Endometrium (tissue), 2 donors: ENCODE results near the gene MAP6.
"Not testable (repeated sequence)": the region's sequence is repeated elsewhere in the genome, so short reads cannot be mapped to it uniquely, and the experiment has no call there.

Experiments used
- FAIRE-seq: peaks from 2 replicates; lab custom pipeline; 2012; peaks lifted over from hg19 to GRCh38; lab: Jason Lieb, UNC
- donor health status: control.
- donor health status: control.

MAP6 gene

DNA sequence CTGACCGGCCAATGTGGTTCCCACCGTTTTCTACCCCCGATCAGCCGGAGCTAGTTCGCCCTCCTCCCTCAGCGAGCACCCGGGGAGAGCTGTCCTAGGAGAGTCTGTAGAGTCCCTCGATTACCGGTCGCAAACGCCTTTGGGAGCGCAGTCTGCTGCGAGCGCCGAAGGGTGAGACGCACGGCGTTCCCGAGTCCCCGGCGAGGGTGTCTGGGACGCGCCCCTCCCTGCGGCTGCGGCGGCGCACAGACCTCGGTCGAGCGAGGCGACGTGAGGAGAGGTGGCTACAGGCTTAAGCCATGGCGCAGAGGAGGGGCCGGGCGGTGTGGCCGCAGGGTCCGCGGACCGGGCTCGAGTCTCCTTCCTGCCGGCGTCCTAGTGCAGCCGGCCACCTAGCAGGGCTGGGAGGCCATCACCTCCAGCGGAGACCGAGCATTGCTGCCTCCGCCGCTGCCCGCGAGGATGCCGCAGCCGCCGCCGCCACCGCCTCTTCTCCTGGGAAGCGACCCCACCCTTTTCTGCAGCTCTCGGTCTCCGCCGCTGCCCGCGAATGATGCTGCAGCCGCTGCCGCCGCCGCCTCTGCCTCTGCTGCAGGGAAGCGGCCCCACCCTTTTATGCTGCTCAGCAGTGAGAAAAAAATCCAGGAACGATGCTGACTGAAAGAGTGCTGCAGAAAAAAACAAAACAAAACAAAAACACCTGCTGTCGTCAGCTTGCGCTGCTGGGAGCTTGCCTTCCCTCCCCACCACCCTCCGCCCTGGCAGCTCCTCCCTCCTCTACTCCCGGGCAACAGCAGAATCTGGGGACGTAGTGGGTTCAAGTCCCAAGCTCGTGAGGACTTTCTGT lies at the start of gene MAP6:
TSS of gene MAP6 (minus strand) at position 588 of the 847 bp plus-strand sequence. CDS start 669 bp downstream, outside the sequence.
- FAIRE-seq, result no peak

DNA sequence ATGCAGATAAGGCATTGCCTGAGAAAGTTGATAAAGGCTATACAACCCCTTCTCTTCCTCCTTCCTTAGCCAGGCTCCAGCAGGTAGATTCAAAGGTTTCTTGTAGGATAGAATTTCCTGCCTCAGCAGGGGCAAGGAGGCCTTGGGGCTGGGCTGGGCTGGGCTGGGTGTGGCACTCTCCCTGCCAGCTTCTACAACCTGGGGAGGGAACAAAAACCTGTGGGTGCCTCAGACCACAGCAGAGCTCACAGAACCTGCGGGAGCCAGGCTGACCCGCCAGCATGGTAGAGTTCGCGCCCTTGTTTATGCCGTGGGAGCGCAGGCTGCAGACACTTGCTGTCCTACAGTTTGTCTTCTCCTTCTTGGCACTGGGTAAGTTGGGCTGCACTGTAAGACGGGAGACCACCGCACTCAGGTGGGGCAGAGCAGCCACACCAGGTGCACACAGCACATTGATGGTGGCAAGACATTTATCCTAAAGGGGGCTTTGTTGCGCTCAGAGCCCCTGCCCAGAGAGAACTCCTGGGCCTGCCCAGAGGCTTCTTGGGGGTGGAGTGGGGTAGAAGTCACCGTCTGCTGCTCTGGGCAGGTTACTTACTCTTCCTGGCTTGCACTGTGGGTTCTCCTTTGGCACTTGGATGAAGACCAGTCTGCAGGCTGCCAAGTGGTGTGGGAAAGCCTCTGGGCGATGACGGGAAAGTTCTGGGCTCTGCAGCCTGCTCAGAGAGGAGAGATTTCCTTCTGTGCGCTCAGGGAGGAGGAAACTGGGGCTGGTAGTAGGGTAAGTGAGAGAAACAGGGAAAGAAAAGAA lies 49.0 kb upstream of the MAP6 start, which contains the start of gene MOGAT2:
TSS of gene MOGAT2 (plus strand) at position 231 of the 811 bp plus-strand sequence. CDS start at position 282, 51 bp downstream.
- no peak for FAIRE-seq

DNA sequence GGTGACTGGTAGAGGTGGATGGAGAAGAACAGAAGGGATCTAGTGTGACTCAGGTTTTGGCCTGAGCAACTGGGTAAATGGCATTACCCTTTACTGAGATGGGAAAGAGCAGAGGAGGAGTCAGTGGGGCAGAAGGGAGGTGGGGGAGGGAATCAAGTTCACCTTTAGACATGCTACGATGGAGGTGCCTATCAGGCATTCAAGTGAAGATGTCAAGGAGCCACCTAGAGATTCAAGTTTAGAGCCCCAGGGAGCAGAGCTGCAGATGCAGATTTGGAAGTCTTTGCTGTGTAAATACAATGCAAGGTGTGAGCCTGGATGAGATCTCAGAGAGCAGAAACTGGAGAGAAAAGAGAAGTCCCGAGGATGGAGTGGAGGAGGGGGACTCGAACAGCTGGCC lies 47.8 kb upstream of the MAP6 start:
- no peak for FAIRE-seq

DNA sequence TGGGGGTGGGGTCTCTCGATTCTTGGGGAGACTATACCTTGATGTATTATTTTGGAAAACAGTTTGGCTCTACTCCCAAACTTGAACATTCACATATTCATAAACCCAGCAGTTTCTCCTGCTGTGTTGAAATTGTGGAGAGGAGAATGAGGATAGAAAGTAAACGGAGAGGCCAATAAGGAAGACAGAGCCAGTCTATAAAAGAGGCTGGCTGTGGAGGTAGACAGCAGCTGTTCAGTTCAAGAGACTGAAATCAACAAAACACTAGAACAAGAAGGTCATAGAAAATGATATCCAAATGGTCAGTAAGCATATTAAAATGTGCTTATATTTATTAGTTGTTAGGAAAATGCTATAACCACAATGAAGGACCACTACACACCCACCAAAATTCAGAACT lies 46.9 kb upstream of the MAP6 start:
- no peak for FAIRE-seq

DNA sequence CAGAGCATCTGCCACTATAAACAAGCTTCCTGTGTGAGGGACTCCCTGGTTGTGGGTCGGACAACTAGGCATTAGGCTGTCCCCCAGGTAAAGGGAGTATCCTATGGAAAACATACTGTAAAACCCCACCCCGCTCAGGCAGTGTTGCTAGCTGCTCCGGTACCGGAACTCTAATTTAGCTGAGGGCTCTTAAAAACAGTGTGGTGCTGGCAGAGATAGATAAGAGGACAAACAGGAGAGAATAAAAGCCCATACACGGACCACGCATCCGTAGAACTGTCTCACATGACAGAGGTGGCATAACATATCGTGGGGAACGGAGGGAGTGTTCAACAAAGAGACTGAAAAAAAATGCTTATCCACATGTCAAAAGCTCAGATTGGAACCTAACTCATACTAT lies 45.4 kb upstream of the MAP6 start:
- no peak for FAIRE-seq

DNA sequence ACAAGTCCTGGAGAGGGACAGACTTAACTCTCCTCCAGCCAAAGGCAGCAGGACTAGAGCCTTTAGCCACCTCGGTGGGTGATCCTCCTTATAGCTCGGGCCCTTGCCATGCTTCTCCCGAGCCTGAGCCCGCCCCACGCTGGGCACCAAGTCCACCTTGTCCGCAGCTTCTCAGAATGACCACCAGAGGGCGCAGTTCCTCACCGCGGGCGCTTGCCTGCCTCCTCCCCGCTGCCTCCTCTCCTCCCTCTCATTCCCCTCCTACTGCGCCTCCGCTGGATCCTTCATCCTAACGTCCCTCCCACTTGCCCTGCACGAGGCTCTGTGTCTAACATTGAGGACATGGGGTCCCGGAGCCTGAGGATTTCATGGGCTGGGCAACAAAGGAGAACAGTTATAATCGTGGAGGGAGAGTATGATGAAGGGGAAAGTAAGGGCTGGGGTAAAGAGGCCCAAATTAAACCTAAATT lies 37.5 kb upstream of the MAP6 start:
- no peak for FAIRE-seq

DNA sequence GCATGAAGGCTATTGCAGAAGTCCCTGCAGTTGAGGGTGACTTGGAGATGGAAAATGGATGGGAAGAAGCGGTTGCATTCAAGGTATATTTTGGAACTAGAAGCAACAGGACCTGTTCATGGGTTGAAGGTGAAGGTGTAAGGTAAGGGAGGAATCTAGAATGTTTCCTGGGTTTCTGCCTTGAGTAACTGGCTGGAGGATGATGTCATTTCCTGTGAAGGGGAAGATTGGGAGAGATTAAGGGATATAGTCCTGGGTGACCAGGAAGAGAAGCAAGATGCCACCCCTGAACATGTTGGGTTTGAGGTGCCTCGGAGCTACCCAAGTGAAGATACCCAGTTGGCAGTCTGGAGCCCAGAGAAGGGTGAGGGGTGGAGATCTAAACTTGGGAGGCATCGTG lies 36.7 kb upstream of the MAP6 start:
- FAIRE-seq, result no peak

DNA sequence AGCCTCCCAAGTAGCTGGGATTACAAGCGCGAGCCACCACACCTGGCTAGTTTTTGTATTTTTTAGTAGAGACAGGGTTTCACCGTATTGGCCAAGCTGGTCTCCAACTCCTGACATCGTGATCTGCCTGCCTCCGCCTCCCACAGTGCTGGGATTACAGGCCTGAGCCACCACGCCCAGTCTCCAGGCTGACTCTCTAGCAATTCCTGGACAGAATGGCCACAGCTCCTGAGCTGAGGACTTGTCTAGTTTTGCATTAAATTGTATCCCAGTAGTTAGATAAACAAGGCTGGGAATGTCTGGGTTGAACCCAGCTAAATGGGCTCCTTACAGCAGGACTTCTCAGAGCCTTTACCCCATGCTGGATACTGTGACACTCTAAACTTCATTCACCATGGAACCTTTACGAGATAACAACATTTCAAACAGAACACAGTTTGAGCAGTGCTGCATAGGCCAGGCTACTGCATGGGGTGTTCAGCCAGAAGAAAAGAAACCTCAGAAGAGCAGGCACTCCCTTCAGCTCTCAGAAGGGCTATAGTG lies 34.9 kb upstream of the MAP6 start:
- FAIRE-seq, result no peak

DNA sequence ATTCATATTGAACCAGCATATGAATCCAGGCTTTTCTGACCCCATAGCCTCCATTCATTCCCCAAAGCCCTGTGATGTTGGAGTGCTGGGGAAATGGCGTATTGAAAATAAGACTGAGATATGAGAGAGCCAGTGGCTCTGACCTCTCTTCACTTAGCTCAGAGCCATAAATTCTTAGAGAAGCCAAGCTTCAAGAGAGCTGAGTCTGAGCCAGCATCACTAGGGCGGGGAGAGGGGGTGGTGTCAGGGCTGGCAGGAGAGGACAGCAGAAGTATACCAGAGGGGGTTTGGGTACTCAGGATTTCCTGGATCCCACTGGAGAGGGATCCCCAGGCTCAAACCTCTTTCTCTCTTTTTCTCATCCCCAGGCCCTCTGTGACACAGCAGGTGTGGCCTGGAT lies 32.1 kb upstream of the MAP6 start:
- FAIRE-seq, result no peak

DNA sequence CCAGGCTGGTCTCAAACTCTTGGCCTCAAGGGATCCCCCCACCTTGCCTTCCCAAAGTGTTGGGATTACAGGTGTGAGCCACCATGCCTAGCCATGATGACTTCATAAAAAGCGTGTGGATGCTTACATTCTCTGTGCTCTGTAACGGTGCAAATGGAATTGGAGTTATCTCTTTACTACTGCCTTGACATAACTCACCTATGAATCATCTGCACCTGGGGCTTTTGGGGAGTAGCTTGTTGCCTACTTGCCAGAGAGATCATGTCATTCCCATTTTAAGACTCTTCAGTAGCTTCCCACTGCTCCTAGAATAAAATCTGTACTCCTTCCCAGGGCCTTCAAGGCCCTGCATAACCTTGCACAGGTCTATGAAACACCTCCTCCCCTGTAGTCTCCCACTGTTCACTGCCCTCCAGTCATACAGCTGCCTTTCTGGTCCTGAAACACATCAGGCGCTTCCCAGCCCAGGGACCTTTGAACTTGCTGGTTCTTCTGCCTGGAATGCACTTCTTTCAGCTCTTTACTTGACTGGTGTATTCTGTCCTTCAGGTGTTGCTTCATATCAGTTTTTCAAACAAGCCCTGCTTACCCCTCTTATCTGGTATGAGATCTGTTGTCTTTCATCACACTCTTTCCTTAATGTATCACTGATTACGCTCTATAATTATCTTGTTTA lies 29.2 kb upstream of the MAP6 start:
- FAIRE-seq, result no peak

DNA sequence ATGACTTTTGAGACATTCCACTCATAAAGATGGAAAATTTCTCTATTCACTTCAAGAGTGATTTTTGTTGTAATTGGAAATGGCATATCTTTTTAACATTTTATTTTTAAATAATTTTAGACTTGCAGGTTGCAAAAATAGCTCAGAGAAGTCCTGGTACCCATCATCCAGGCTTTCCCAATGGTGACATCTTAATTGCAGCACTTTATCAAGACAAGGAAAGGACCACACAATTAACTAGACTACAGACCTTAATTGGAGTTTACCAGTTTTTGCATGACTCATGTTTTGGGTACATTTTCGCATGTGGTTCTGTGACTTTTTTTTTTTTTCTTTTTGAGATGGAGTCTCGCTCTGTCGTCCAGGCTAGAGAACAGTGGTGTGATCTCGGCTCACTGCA lies 23.0 kb upstream of the MAP6 start:
- no peak for FAIRE-seq

DNA sequence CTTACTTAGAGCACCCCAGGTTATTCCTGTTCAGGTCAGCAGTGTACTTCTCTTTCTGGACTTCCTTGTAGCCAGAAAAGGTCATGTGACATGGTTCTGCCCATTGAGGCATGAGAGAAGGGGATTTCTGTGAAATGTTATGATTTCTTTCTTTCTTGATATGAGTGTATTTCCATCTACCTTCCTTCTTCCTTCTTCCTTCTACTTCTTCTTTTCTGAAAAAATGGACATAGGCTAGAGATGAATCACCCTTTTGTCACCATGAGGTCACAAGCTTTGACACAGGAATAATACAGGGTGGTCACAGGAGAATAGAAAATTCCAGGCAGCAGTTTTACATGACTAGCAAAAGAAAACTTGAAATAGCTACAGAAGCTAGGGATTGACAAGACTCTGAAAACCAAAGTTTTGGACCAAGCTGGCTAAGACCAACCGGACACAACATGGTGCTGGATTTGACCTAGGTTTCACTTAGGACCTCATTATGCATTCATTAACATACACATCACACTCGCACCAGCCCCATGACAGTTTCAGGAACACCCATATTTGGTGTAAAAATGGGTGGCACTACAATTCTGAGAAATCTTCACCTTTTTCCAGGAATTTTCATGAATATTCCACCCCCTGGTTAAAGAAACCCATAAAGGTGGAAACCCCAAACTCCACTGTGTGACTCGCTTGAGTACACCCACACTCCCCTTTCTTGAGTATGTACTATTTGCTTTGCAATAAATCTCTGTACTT lies 21.2 kb upstream of the MAP6 start:
- FAIRE-seq, result no peak

DNA sequence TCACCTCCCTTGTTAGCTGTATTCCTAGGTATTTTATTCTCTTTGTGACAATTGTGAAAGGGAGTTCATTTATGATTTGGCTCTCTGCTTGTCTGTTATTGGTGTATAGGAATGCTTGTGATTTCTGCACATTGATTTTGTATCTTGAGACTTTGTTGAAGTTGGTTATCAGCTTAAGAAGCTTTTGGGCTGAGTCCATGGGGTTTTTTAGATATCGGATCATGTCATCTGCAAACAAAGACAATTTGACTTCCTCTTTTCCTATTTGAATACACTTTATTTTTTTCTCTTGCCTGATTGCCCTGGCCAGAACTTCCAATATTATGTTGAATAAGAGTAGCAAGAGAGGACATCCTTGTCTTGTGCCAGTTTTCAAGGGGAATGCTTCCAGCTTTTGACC lies 15.0 kb upstream of the MAP6 start:
- FAIRE-seq, result not testable (repeated sequence)

DNA sequence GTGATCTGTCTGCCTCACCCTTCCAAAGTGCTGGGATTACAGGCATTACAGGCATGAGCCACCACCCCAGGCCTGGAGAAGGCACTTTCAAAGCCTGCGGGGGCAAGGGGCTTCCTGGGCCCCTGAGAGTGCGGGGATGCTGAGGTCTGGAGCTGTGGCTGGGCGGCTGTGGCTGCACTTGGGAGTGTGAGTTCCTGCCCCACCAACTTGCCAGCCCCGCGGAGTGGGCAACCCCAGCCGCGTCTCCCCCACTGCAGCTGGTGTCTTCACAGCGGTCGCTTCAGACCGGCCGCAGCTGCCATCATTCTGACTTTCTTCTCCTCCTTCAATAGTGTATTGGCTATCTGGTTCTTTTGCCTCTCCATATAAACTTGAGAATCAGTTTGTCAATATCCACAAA lies 10.7 kb upstream of the MAP6 start:
- FAIRE-seq, result no peak

DNA sequence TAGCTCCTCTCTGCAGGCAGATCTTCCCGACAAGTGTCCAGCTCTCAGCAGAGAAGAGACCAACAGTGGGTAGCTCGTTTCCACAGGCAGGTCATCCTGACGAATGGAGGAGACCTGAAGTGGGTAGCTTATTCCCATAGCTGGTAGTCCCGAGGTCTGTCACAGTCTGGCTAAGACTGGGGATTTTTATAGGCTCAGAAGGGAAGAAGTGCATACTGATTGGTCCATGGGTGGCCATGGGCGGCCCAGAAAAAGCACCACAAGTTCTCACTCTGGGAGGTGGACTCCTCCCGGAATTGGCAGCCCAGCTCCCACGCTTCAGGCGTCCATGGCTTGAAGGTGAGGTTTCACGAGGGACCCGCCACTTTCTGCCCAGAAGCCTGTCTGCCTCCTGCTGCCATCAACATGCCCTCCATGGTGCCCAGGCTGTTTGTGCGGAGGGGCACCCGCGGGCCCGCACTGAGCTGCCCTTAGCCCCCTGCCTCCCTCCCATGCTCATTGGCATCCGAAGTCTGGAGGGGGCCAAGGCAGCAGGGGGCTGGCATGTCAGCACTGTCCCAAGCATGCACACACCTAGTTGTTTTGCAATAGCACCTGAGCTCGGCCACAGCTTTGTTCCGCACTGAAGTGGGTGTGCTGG lies 9.9 kb upstream of the MAP6 start:
- FAIRE-seq, result no peak

DNA sequence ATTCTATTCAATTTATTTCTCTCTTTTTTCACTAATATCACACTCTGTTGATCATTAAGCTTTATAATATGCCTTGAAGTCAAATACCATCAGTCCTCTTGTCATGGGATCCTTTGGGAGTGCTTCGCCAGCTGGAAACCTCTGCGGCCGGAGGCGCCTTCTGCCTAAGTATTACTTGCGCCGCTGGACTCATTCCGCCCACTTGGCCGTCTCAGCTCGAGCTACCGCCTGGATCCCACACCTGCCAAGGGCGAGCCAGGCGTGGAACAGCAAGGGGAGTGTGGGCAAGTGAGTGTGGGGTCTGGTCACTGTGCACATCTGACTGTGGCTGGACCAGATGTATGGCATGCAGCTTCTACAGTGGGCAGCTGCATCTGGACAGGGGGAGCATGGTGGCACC lies 9.1 kb upstream of the MAP6 start:
- no peak for FAIRE-seq

DNA sequence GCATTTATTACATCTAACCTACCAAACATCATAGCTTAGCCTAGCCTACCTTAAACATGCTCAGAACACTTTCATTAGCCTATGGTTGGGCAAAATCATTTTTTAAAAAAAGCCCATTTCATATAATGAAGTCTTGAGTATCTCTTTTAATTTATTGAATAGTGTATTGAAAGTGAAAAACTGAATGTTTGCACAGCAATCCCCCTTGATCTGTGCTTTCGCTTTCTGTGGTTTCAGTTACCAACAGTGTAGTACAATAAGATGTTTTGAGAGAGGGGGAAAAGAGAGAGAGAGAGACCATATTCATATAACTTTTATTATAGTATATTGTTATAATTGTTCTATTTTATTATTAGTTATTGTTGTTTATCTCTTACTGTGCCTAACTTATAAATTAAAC lies 8.4 kb upstream of the MAP6 start:
- no peak for FAIRE-seq

DNA sequence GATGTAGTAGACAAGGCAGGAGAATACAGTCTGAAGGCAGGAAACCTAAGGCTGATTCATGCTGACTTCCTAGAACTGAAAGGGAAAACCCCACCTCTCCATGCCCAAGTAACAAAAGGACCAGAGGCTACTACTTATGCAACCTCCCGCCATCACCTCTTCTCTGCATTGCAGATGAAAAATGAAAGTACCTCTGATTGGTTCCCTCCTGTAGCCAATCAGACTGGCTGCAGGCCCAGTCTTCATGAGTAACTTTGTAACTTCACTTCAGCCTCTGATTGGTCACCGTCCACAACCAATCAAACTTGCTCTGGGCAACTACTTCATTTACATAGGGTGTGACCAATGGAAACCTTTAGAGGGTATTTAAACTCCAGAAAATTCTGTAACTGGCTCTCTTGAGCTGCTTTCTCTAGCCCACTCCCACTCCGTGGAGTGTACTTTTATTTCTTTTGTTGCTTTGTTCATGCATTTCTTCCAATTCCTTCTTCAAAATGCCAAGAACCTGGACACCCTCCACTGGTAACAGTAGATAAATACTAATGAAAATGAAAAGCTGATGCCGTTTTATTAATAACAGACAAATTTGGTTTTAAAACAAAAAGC lies 5.2 kb upstream of the MAP6 start:
- FAIRE-seq, result no peak

DNA sequence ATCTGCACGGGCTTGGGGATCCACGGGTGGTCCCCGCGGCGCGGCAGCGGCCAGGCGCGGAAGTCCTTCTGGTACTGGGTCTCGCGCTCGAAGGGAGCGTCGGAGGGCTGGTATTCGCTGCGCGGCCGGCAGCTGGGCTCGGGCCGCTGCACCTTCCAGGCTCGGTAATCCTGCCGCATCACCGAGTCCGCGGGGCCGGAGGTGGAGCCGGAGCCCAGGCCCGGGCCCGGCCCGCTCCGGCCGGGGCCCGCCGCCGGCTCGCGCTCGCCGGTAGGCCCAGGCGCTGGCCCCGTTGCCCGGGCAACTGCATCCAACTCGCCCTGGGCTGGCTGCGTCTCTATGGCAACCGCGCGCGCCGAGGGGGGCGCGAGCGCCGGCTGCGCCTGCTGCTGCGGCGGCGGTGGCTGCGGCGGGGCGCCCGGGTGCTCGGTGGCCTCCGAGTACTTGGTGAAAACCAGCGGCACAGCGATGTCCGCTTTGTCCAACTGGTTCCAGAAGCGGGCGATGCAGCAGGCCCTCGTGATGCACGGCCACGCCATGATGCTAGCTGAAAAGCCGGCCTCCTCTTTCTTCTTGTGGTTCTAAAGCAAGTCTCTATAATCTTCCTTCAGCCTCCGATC lies 897 bp downstream of the MAP6 start:
- FAIRE-seq, result no peak

DNA sequence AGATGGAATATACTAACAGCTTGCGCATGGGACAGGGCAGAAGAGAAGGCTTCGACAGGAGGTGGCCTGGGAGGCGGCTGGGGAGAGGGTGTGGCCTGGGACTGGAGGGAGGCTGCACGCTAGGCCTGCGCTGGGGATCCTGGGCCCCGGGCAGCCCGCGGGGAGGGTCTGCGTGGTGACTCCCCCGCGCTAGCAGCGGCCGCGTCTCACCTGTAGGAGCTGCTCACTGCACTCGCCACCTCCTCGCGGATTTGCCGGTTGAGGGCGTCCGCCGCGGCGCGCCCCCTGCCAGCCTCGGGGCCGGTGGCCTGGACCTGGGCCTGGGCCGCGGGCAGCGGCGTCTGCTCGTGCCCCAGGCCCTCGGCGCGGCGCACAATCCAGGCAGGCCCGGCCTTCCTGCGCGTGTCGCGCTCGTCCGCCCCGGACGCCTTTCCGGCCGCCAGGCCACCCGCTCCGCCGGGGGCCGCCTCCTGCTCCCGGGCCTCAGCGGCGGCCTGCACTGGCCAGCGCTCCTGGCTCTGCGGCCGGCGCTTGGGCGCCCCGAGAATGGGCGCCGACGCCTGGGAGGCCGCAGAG lies 1.5 kb downstream of the MAP6 start:
- FAIRE-seq, result no peak
